Gastrocnemius medialis (tissue), 4 donors: ENCODE data around the gene CABLES2. TPM values are rescaled to one million over a fixed set of nuclear protein-coding genes. Genes with fewer than 3 reads are reported as not detected.

Experiments
- ATAC-seq, 2 donors: fragments of 150-250 bp; one replicate each; pipeline ENCODE4 v1.9.1; 2016
- DNase-seq, 2 donors: peaks; one replicate each; pipeline ENCODE4 v3.0.0-alpha.2; 2019
- H3K27ac ChIP-seq, 4 donors: fragments of 200-600 bp; sonication (generic); 1 replicate in 1 of 4; 2 replicates in 3 of 4; pipeline ENCODE4 v1.5.1; 2016 to 2018; ENCODE audit warnings: mild to moderate bottlenecking in 2 of 4, moderate library complexity in 1 of 4
- H3K27me3 ChIP-seq, 3 donors: fragments of 200-600 bp; sonication (generic) in 2 of 3; 1 replicate in 1 of 3; 2 replicates in 2 of 3; pipeline versions ENCODE4 v1.5.1 to v1.6.0; 2016 to 2019; ENCODE audit warnings: mild to moderate bottlenecking in 1 of 3, moderate library complexity in 1 of 3
- H3K36me3 ChIP-seq, 2 donors: fragments of 200-600 bp; sonication (generic) in 1 of 2; one replicate each; pipeline ENCODE4 v1.5.1; 2017 to 2018
- H3K4me1 ChIP-seq, 2 donors: fragments of 200-600 bp; sonication (generic) in 1 of 2; one replicate each; pipeline ENCODE4 v1.5.1; 2016 to 2017; ENCODE audit warnings: mild to moderate bottlenecking in 2 of 2
- H3K4me3 ChIP-seq, 4 donors: fragments of 200-600 bp; sonication (generic) in 3 of 4; 1 replicate in 1 of 4; 2 replicates in 3 of 4; pipeline ENCODE4 v1.5.1; 2016 to 2019; ENCODE audit warnings: mild to moderate bottlenecking in 2 of 4
- H3K9me3 ChIP-seq, 3 donors: fragments of 200-600 bp; sonication (generic) in 2 of 3; 1 replicate in 1 of 3; 2 replicates in 2 of 3; pipeline ENCODE4 v1.5.1; 2016 to 2019
- POLR2A ChIP-seq, 2 donors: fragments of 450-650 bp; IDR thresholded peaks; one replicate each; pipeline ENCODE4 v1.6.1; 2017; ENCODE audit warnings: antibody characterized with exemption in 2 of 2, mild to moderate bottlenecking in 2 of 2, moderate library complexity in 2 of 2
- in situ Hi-C, 4 donors: fragments of 200-750 bp; cut with MboI; loops; one replicate each; pipeline versions ENCODE4 v1.15.0 to v1.8.0; 2017; ENCODE audit warnings: low sequenced_read_pairs in 4 of 4
- intact Hi-C: fragments of 100-400 bp; cut with DNase I; formaldehyde crosslinking; loops from one replicate; pipeline ENCODE4 v1.15.1; 2023; ENCODE audit warnings: low total_unique reads
- total RNA-seq, 4 donors: library from RNA; depleted of rRNA; stranded (reverse); fragments of >200 nt; gene quantifications; one replicate each; pipeline versions ENCODE4 v1.1.0 to v1.2.3, GENCODE V29; 2016
- TF ChIP-seq, protein P1 (sequence below), 5 experiments: fragments of 450-650 bp in 3 of 5; fragments of 200-600 bp in 2 of 5; sonication (generic) in 2 of 5; IDR thresholded peaks in 4 of 5; conservative IDR thresholded peaks in 1 of 5; 1 replicate in 4 of 5; 2 replicates in 1 of 5; pipeline ENCODE4 v1.5.1; 2016 to 2019; ENCODE audit warnings: antibody characterized with exemption in 5 of 5, mild to moderate bottlenecking in 3 of 5, moderate library complexity in 3 of 5

CABLES2 gene
- total RNA-seq, 4 donors from 2014 or later, result 3.6 to 9.3 (median 4.2) TPM

DNA sequence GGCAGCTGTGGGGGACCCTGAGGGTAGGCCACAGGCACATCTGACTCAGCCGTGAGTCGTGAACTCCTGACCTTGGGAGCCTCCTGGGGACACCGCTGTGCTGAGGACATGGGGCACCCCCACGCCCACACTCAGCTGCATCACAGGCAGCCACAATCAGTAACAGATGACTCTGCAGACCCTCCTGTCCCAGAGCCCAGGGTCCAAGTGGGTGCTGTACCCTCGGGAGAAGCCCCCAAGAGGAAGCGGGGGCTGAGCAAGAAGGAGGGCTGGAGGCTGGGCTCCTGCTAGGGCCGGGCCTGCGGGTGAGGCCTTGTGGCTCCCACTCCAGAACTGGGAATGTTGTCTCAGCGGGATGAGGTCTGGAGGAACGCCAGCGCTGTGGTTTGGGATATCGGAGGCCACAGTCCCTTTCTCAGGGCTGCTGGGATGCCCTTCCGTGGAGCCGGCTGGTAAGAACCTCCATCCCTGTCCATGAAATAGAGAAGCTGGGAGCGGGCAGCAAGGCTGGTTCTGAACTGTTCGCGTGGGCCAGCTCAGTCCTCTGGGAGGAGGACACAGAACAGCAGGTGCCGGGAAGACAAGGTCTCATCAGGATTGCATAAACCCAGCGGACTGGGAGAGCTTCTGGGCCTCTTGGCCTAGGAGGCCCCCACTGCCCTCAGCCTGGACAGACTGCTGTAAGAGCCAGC lies 36.8 kb downstream of the CABLES2 start:
- Histone ChIP-seq H3K36me3 (no peaks in the 10 kb centered on the region), H3K27me3 (no peaks in the 10 kb centered on the region), H3K9me3 (no peaks in the 10 kb centered on the region), H3K4me3 (no peak overlapping the region), H3K27ac (peak overlapping the region; percentile 35 to 90 (median 49)), H3K4me1 (peaks cover 38 to 55% of the 10 kb centered on the region in 2 donors)
- in situ Hi-C loops, result no loop called here
- DNase-seq (no peak), ATAC-seq (no peak)
- intact Hi-C loops, result no loop called here
- TF ChIP-seq, protein P1, sequence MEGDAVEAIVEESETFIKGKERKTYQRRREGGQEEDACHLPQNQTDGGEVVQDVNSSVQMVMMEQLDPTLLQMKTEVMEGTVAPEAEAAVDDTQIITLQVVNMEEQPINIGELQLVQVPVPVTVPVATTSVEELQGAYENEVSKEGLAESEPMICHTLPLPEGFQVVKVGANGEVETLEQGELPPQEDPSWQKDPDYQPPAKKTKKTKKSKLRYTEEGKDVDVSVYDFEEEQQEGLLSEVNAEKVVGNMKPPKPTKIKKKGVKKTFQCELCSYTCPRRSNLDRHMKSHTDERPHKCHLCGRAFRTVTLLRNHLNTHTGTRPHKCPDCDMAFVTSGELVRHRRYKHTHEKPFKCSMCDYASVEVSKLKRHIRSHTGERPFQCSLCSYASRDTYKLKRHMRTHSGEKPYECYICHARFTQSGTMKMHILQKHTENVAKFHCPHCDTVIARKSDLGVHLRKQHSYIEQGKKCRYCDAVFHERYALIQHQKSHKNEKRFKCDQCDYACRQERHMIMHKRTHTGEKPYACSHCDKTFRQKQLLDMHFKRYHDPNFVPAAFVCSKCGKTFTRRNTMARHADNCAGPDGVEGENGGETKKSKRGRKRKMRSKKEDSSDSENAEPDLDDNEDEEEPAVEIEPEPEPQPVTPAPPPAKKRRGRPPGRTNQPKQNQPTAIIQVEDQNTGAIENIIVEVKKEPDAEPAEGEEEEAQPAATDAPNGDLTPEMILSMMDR (IDR thresholded peaks at IDR 0.05 in 4 of 5, conservative IDR thresholded peaks at IDR 0.05 in 1 of 5), result no peak
- TF ChIP-seq POLR2A (IDR thresholded peaks at IDR 0.05), result no peak

DNA sequence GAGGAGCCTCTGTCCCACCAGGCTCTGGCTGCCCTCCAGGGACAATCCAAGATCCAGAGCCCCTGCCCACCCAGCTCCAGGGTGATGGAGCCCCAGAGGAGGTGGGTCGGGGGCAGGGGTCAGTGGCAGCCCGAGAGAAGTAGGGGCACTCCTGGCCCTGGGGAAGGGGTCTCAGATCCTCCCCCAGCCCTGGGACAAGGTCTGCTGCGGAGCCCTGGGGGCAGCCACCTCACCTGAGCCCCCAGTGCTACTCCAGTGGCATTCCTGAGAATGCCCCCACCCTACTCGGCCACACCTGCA lies 37.3 kb downstream of the CABLES2 start:
- in situ Hi-C loops, result no loop called here
- DNase-seq (no peak), ATAC-seq (no peak)
- intact Hi-C loops, result no loop called here
- no peak for TF ChIP-seq POLR2A (IDR thresholded peaks at IDR 0.05)
- TF ChIP-seq, protein P1 (IDR thresholded peaks at IDR 0.05 in 4 of 5, conservative IDR thresholded peaks at IDR 0.05 in 1 of 5), result no peak
- Histone ChIP-seq H3K27me3 (no peaks in the 10 kb centered on the region), H3K27ac (peak overlapping the region in 3 of 4 donors; percentile 35 to 90 (median 63)), H3K36me3 (no peaks in the 10 kb centered on the region), H3K9me3 (no peaks in the 10 kb centered on the region), H3K4me3 (no peak overlapping the region), H3K4me1 (peaks cover 41 to 58% of the 10 kb centered on the region in 2 donors)

DNA sequence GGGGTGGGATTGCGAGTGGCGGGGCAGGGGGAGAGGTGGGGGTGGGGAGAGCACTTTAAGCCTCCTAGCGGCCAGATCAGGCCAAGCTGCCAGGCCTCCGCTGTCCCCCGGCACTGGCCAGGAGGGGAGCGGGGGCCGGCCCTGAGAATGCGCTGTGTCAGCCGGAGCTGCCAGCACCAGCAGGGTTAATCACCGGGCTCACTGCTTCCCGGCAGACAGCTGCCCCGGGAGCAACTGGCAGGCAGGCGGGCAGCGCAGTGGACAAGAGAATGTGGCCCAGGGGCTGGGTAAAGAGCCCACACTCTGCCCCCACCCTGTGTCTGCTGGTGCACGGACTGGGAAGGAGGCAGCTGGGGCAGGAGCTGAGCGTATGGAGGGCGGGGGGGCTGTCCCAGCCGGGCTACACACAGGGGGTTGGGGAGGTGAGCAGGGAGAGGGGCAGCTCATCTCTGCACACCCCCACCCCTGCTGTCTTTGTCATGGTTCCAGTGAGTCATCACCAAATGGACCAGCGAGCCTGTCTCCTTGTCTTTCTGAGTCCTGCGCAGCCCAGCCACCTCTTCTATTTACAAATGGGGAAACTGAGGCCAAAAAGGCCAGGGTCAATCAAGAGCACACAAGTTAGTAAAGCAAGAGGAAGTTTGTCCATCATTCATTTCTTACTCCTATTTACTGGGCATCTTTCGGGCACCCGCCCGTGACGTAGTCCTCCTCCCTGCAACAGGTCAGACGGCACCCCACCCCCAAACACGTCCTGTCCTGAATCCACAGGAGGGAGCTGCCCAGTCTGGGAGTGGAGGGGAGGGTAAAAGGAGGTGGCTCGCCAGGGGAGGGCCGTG lies 37.9 kb downstream of the CABLES2 start:
- Histone ChIP-seq H3K4me3 (peak overlapping the region; percentile 56 to 66 (median 60)), H3K4me1 (peaks cover 46 to 64% of the 10 kb centered on the region in 2 donors), H3K36me3 (no peaks in the 10 kb centered on the region), H3K27me3 (no peaks in the 10 kb centered on the region), H3K27ac (peak overlapping the region in 3 of 4 donors; percentile 63 to 90 (median 89)), H3K9me3 (no peaks in the 10 kb centered on the region)
- intact Hi-C loops (no loop called here), in situ Hi-C loops (no loop called here)
- TF ChIP-seq, protein P1 (IDR thresholded peaks at IDR 0.05 in 4 of 5, conservative IDR thresholded peaks at IDR 0.05 in 1 of 5), result peak in 3 of 5 experiments; percentile 0 to 61 (median 43)
- no peak for TF ChIP-seq POLR2A (IDR thresholded peaks at IDR 0.05)
- no peak for DNase-seq
- no peak for ATAC-seq

DNA sequence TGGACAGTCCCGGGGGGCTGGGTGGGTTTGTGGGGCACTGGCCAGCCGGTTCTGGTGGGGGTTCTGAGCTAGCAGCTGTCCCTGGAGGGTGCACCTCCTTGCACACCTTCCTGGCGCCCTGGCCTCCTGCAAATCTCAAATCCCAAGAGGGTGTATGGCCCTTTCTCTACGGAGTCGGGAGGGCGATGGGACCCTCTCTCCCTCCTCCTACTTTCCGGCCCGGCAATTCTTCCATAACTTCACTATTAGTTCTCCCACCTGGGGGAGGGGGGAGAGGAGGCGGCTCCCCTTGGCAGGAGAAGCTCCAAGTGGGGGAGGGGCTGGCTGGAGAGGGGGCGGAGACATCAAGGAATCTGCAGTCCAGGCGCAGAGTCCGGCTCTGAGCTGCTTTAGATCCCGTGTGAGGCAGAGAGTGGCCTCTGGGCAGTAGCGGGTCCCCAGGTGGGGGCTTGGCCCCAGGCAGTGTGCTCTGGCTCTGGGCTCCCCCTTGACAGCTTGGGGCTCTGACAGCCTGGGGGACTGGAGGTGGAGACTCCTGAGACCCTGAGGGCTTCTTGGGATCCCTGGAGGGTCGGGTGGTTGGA lies 38.6 kb downstream of the CABLES2 start:
- Histone ChIP-seq H3K4me3 (peak overlapping the region; percentile 56 to 66 (median 60)), H3K4me1 (peaks cover 51 to 67% of the 10 kb centered on the region in 2 donors), H3K27me3 (no peaks in the 10 kb centered on the region), H3K9me3 (no peaks in the 10 kb centered on the region), H3K27ac (peak overlapping the region; percentile 63 to 90 (median 90)), H3K36me3 (no peaks in the 10 kb centered on the region)
- in situ Hi-C loops, result no loop called here
- ATAC-seq (no peak), DNase-seq (no peak)
- TF ChIP-seq, protein P1 (IDR thresholded peaks at IDR 0.05 in 4 of 5, conservative IDR thresholded peaks at IDR 0.05 in 1 of 5), result no peak
- no peak for TF ChIP-seq POLR2A (IDR thresholded peaks at IDR 0.05)
- intact Hi-C loops, result no loop called here
